CD4-positive, alpha-beta T cell (primary cell): ENCODE data around the gene NPIPB2. TPM values are rescaled to one million over a fixed set of nuclear protein-coding genes. Genes with fewer than 3 reads are reported as not detected.

Source experiments
- ATAC-seq: fragments of 200-7000 bp; cut with Tn5 transposase; one replicate; pipeline ENCODE4 v1.10.0; 2022; ENCODE audit warnings: mild to moderate bottlenecking; ENCODE audit not compliant: poor library complexity
- CTCF ChIA-PET: fragments of 350-600 bp; sonication (Branson Sonifier 250); formaldehyde crosslinking; loops from one replicate; lab custom pipeline; 2021; ENCODE audit warnings: antibody characterized with exemption, inconsistent platforms; lab: Charles Lee
- POLR2A ChIA-PET: fragments of 350-600 bp; sonication (Branson Sonifier 250); formaldehyde crosslinking; loops from one replicate; lab custom pipeline; 2021; ENCODE audit warnings: antibody characterized with exemption, inconsistent platforms; lab: Charles Lee
- DNase-seq, 14 experiments: peaks; one replicate each; pipeline ENCODE4 v3.0.0-alpha.2; 2013 to 2020; ENCODE audit warnings: mixed read lengths in 2 of 14
- H3K27ac ChIP-seq, 2 donors: one replicate each; pipeline versions ENCODE4 v1.5.1 to v1.7.0; 2013; ENCODE audit warnings: low read length in 2 of 2, low read depth in 1 of 2, mild to moderate bottlenecking in 1 of 2
- H3K27me3 ChIP-seq, 2 experiments: 1 replicate in 1 of 2; 2 replicates in 1 of 2; pipeline versions ENCODE4 v1.6.1 to v1.7.0; 2013; ENCODE audit warnings: low read length in 2 of 2, control low read depth in 1 of 2, mild to moderate bottlenecking in 1 of 2, moderate library complexity in 1 of 2; ENCODE audit not compliant: insufficient read depth in 2 of 2, control insufficient read depth in 1 of 2
- H3K36me3 ChIP-seq: one replicate; pipeline ENCODE4 v1.6.1; 2013; ENCODE audit warnings: low read length, control low read depth; ENCODE audit not compliant: insufficient read depth
- H3K4me1 ChIP-seq: one replicate; pipeline ENCODE4 v1.6.1; 2013; ENCODE audit warnings: low read length, control low read depth; ENCODE audit not compliant: insufficient read depth
- H3K4me3 ChIP-seq: one replicate; pipeline ENCODE4 v1.5.1; 2013; ENCODE audit warnings: mild to moderate bottlenecking, low read length, moderate library complexity
- H3K9me3 ChIP-seq, 2 experiments: 1 replicate in 1 of 2; 2 replicates in 1 of 2; pipeline versions ENCODE4 v1.6.1 to v1.7.0; 2013; ENCODE audit warnings: low read length in 2 of 2, mild to moderate bottlenecking in 2 of 2, control low read depth in 1 of 2, moderate library complexity in 1 of 2; ENCODE audit not compliant: control insufficient read depth in 1 of 2, insufficient read depth in 1 of 2
- H3K27ac Mint-ChIP-seq: one replicate; pipeline ENCODE4 v1.8.0; 2020; ENCODE audit warnings: mixed read lengths
- H3K27me3 Mint-ChIP-seq: one replicate; pipeline ENCODE4 v1.8.0; 2021; ENCODE audit warnings: mixed read lengths
- H3K36me3 Mint-ChIP-seq: one replicate; pipeline ENCODE4 v1.8.0; 2021; ENCODE audit warnings: low read depth, mixed read lengths
- H3K4me1 Mint-ChIP-seq: one replicate; pipeline ENCODE4 v1.8.0; 2021; ENCODE audit warnings: low read depth, mixed read lengths
- H3K4me3 Mint-ChIP-seq: one replicate; pipeline ENCODE4 v1.8.0; 2020; ENCODE audit warnings: mild to moderate bottlenecking, mixed read lengths
- H3K9me3 Mint-ChIP-seq: one replicate; pipeline ENCODE4 v1.8.0; 2020; ENCODE audit warnings: mixed read lengths
- intact Hi-C, 2 experiments: fragments of 100-400 bp; cut with DNase I in 1 of 2; cut with micrococcal nuclease in 1 of 2; formaldehyde crosslinking; loops; one replicate each; pipeline versions ENCODE4 v1.15.1 to v1.9.0; 2023 to 2025; cut with DNase I, micrococcal nuclease
- total RNA-seq, 174 experiments: library from RNA in 2 of 174; stranded (reverse) in 2 of 174; gene quantifications; one replicate each; pipeline ENCODE4 v1.2.3 and lab custom pipeline; 2021 to 2026
- TF ChIP-seq, protein P1 (sequence below): fragments of 200-600 bp; IDR thresholded peaks from one replicate; pipeline ENCODE4 v1.8.0; 2022; ENCODE audit warnings: antibody characterized with exemption, mild to moderate bottlenecking

NPIPB2 gene
- total RNA-seq, 2 experiments from 2014 or later, result 10.6 to 12.3 TPM

GRCh38 chr16:11909653-11910545 lies 31.9 kb downstream of the NPIPB2 start:
- Mint-ChIP-seq H3K9me3 (no peaks in the 10 kb centered on the region), H3K4me3 (peak overlapping the region; percentile 79), H3K4me1 (peaks cover 73% of the 10 kb centered on the region), H3K36me3 (peaks cover 71% of the 10 kb centered on the region), H3K27ac (peak overlapping the region; percentile 61), H3K27me3 (no peaks in the 10 kb centered on the region)
- Histone ChIP-seq H3K4me1 (peaks cover 44% of the 10 kb centered on the region), H3K27ac (no peak overlapping the region), H3K36me3 (peaks cover 19% of the 10 kb centered on the region), H3K27me3 (no peaks in the 10 kb centered on the region), H3K9me3 (no peaks in the 10 kb centered on the region), H3K4me3 (no peak overlapping the region)
- DNase-seq, result no peak
- ChIA-PET CTCF (no interaction called here), POLR2A (no interaction called here)
- TF ChIP-seq, protein P1, sequence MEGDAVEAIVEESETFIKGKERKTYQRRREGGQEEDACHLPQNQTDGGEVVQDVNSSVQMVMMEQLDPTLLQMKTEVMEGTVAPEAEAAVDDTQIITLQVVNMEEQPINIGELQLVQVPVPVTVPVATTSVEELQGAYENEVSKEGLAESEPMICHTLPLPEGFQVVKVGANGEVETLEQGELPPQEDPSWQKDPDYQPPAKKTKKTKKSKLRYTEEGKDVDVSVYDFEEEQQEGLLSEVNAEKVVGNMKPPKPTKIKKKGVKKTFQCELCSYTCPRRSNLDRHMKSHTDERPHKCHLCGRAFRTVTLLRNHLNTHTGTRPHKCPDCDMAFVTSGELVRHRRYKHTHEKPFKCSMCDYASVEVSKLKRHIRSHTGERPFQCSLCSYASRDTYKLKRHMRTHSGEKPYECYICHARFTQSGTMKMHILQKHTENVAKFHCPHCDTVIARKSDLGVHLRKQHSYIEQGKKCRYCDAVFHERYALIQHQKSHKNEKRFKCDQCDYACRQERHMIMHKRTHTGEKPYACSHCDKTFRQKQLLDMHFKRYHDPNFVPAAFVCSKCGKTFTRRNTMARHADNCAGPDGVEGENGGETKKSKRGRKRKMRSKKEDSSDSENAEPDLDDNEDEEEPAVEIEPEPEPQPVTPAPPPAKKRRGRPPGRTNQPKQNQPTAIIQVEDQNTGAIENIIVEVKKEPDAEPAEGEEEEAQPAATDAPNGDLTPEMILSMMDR, result no peak
- no peak for ATAC-seq
- intact Hi-C loops, result loop anchor here (2.0 to 10.0 kb wide), 3 partner anchors 17 to 655 kb away; partner anchors contain the start of gene SOCS1 (in 1 of the 2)

DNA sequence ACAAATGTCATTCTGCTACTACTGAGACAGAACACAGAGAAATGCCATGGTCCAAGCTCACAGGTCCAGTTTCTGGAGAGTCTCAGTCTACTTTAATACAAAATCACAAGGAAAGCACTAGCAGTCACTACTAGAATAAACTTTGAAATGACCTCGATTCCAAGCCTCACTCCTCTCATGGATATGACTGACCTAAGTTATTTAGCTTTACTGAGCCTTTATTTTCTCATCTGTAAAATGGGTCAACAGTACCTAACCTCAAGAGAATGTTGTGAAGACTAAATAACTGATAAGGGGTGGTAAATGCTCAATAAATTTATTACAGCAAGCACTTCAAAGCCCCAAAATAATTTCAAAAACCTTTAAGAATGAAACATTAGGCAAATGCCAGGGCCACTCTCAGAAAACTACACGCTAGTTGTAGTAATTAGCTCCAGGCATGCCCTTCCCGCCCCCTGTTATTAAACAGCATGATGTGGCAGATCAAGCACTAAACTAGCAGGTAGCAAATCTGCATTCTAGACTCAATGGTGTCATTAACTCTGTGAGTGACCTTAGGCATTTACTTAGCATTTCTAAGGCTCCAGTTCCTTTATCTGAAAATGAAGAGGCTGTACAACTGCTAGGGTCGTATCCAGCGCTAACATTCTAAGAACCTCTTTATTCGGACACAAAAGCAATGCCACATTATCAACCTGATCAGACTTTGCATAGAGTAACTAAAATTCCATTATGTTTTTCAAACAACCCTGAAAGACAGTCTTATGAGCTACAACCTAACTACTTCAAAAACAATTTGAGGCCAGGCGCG lies 34.5 kb downstream of the NPIPB2 start:
- intact Hi-C loops, result no loop called here
- Histone ChIP-seq H3K4me1 (peaks cover 33% of the 10 kb centered on the region), H3K9me3 (no peaks in the 10 kb centered on the region), H3K4me3 (no peak overlapping the region), H3K27me3 (no peaks in the 10 kb centered on the region), H3K27ac (no peak overlapping the region), H3K36me3 (peaks cover 25% of the 10 kb centered on the region)
- Mint-ChIP-seq H3K27ac (peak overlapping the region; percentile 13), H3K36me3 (peaks cover 74% of the 10 kb centered on the region), H3K9me3 (no peaks in the 10 kb centered on the region), H3K27me3 (no peaks in the 10 kb centered on the region), H3K4me3 (no peak overlapping the region), H3K4me1 (peaks cover 68% of the 10 kb centered on the region)
- ChIA-PET POLR2A (interaction anchor here (0.9 to 1.3 kb wide), 3 partner anchors 9 to 110 kb away, joined by 3 to 4 read pairs (median 3); partner anchors contain the start of genes GSPT1 and ZC3H7A), CTCF (no interaction called here)
- TF ChIP-seq, protein P1, result no peak
- ATAC-seq, result no peak
- DNase-seq, result no peak

- POLR2A ChIA-PET, result no interaction called here
- TF ChIP-seq, protein P1, result no peak
- Mint-ChIP-seq H3K9me3 (no peaks in the 10 kb centered on the region), H3K36me3 (peaks cover 71% of the 10 kb centered on the region), H3K27me3 (no peaks in the 10 kb centered on the region), H3K4me1 (peaks cover 67% of the 10 kb centered on the region), H3K4me3 (no peak overlapping the region), H3K27ac (no peak overlapping the region)
- Histone ChIP-seq H3K9me3 (no peaks in the 10 kb centered on the region), H3K27me3 (no peaks in the 10 kb centered on the region), H3K27ac (no peak overlapping the region), H3K4me1 (peaks cover 36% of the 10 kb centered on the region), H3K36me3 (peaks cover 30% of the 10 kb centered on the region), H3K4me3 (no peak overlapping the region)
- ATAC-seq, result no peak
- intact Hi-C loops, result no loop called here
- CTCF ChIA-PET, result no interaction called here
- DNase-seq, result no peak
Measured at GRCh38 chr16:11903906-11904305, 37.9 kb downstream of the NPIPB2 start.
